ENCODE measurements around the gene SBF2.

SBF2 gene

DNA sequence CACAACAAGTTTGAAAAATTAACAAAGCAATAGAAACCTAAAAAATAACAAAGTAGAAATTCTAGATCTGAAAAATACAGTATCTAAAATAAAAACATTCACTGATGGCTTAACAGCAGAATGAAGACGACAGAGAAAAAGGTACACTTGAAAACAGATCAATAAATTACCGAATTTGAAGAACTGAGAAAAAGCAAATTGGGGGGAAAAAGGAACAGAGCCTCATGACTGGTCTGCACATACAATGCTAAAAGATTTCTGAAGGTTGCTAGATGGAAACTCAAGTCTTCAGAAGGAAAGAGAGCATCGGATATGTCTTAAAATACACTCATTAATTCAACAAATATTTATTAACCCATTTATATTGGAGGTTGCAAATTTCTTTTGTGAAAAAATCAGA, 71.6 kb downstream of the SBF2 start:
- DNase-seq (ENCODE audit: low read depth): no peak
- TF ChIP-seq, protein P1, sequence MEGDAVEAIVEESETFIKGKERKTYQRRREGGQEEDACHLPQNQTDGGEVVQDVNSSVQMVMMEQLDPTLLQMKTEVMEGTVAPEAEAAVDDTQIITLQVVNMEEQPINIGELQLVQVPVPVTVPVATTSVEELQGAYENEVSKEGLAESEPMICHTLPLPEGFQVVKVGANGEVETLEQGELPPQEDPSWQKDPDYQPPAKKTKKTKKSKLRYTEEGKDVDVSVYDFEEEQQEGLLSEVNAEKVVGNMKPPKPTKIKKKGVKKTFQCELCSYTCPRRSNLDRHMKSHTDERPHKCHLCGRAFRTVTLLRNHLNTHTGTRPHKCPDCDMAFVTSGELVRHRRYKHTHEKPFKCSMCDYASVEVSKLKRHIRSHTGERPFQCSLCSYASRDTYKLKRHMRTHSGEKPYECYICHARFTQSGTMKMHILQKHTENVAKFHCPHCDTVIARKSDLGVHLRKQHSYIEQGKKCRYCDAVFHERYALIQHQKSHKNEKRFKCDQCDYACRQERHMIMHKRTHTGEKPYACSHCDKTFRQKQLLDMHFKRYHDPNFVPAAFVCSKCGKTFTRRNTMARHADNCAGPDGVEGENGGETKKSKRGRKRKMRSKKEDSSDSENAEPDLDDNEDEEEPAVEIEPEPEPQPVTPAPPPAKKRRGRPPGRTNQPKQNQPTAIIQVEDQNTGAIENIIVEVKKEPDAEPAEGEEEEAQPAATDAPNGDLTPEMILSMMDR (IDR thresholded peaks at IDR 0.05; ENCODE audit: control insufficient read depth, insufficient read depth, low read depth, low read length, missing control alignments): no peak

DNA sequence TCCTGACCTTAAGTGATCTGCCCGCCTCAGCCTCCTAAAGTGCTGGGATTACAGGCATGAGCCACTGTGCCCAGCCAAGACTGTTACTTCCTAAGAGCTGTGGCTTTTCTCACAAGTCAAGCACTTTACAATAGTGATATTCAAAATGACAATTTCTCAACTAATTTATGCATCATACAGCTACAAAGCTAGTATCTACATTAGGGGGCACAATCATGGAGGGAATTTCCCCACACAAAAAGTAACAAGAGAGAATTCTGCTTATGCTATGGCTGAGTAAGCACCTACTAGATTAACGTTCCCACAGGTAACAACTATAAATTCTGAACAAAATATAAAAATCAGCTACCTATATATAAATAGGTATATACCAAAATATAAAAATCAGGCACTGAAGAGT, 72.7 kb downstream of the SBF2 start:
- no peak overlapping the region for H3K4me3 ChIP-seq (ENCODE audit: control insufficient read depth, low read depth, low read length)
- no peak for DNase-seq (ENCODE audit: low read depth)
- TF ChIP-seq, protein P1 (IDR thresholded peaks at IDR 0.05; ENCODE audit: control insufficient read depth, insufficient read depth, low read depth, low read length, missing control alignments): no peak

More for the DNA sequence above, 71.6 kb downstream of the SBF2 start:
- no peak overlapping the region for H3K4me3 ChIP-seq (ENCODE audit: control insufficient read depth, low read depth, low read length)

- DNase-seq (ENCODE audit: low read depth): no peak
- TF ChIP-seq, protein P1 (IDR thresholded peaks at IDR 0.05; ENCODE audit: control insufficient read depth, insufficient read depth, low read depth, low read length, missing control alignments): no peak
- H3K4me3 ChIP-seq (ENCODE audit: control insufficient read depth, low read depth, low read length): no peak overlapping the region
Measured at GRCh38 chr11:10211470-10211869, 82.5 kb downstream of the SBF2 start.

- no peak for DNase-seq (ENCODE audit: low read depth)
- TF ChIP-seq, protein P1 (IDR thresholded peaks at IDR 0.05; ENCODE audit: control insufficient read depth, insufficient read depth, low read depth, low read length, missing control alignments): no peak
- no peak overlapping the region for H3K4me3 ChIP-seq (ENCODE audit: control insufficient read depth, low read depth, low read length)
Measured at GRCh38 chr11:10209326-10209725, 84.7 kb downstream of the SBF2 start.

DNA sequence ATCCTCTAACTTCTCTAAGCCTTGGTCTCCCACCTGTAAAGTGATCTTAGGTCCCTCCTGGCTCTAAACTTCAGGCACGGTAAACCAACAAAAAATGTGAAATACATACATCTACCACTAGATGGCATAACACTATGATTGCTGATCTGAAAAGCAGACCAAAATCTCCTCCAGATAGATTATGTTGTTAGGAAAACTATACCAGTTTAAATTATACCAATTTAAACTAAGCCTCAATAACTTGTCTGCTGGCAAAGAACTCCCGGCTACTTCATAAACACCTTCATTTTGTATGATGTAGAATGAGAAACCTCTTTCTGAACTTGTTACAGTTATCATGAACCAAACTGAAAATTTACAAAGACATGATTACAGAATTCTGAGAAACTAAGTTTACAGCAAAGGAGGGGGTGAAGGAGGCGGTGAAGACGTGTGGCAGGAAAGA, 85.9 kb downstream of the SBF2 start:
- DNase-seq (ENCODE audit: low read depth): no peak
- no peak overlapping the region for H3K4me3 ChIP-seq (ENCODE audit: control insufficient read depth, low read depth, low read length)
- TF ChIP-seq, protein P1 (IDR thresholded peaks at IDR 0.05; ENCODE audit: control insufficient read depth, insufficient read depth, low read depth, low read length, missing control alignments): peak; percentile 61

- DNase-seq (ENCODE audit: low read depth): no peak
- TF ChIP-seq, protein P1 (IDR thresholded peaks at IDR 0.05; ENCODE audit: control insufficient read depth, insufficient read depth, low read depth, low read length, missing control alignments): no peak
- H3K4me3 ChIP-seq (ENCODE audit: control insufficient read depth, low read depth, low read length): no peak overlapping the region
Measured at GRCh38 chr11:10205928-10206327, 88.1 kb downstream of the SBF2 start.

- no peak overlapping the region for H3K4me3 ChIP-seq (ENCODE audit: control insufficient read depth, low read depth, low read length)
- TF ChIP-seq, protein P1 (IDR thresholded peaks at IDR 0.05; ENCODE audit: control insufficient read depth, insufficient read depth, low read depth, low read length, missing control alignments): no peak
- no peak for DNase-seq (ENCODE audit: low read depth)
Measured at GRCh38 chr11:10204021-10204420, 90.0 kb downstream of the SBF2 start.

All from AG09309 (cell line).